Body of pancreas (tissue), 4 donors: ENCODE results near the gene TTC24. TPM values are rescaled to one million over a fixed set of nuclear protein-coding genes. Genes with fewer than 3 reads are reported as not detected.

ENCODE experiments used
- ATAC-seq: fragments of 150-250 bp; one replicate; pipeline ENCODE4 v1.9.1; 2016
- DNase-seq, 4 donors: peaks; one replicate each; pipeline ENCODE4 v3.0.0-alpha.2; 2019
- H3K27ac ChIP-seq, 4 donors: fragments of 200-600 bp; sonication (generic); 1 replicate in 3 of 4; 2 replicates in 1 of 4; pipeline versions ENCODE4 v1.5.1 to v1.6.1; 2016 to 2019; ENCODE audit warnings: mild to moderate bottlenecking in 1 of 4, mixed read lengths in 1 of 4, moderate library complexity in 1 of 4
- H3K27me3 ChIP-seq, 2 donors: fragments of 200-600 bp; sonication (generic); one replicate each; pipeline ENCODE4 v1.6.0; 2016; ENCODE audit warnings: mild to moderate bottlenecking in 1 of 2
- H3K36me3 ChIP-seq, 2 donors: fragments of 200-600 bp; sonication (generic); replicated peaks in 1 of 2; 2 replicates each; pipeline ENCODE4 v1.5.1; 2016; ENCODE audit warnings: low read depth in 2 of 2; ENCODE audit not compliant: insufficient read depth in 1 of 2
- H3K4me1 ChIP-seq: fragments of 200-600 bp; sonication (generic); one replicate; pipeline ENCODE4 v1.6.0; 2016
- H3K4me3 ChIP-seq, 2 donors: fragments of 200-600 bp; sonication (generic); 1 replicate in 1 of 2; 2 replicates in 1 of 2; pipeline ENCODE4 v1.5.1; 2016 to 2019
- H3K9me3 ChIP-seq, 3 donors: fragments of 200-600 bp; sonication (generic); 1 replicate in 2 of 3; 2 replicates in 1 of 3; pipeline ENCODE4 v1.5.1; 2016
- POLR2A ChIP-seq, 3 donors: fragments of 450-650 bp; IDR thresholded peaks; one replicate each; pipeline ENCODE4 v1.6.1; 2016; ENCODE audit warnings: antibody characterized with exemption in 3 of 3, mild to moderate bottlenecking in 2 of 3
- WGBS, 2 donors: methylation state at CpG; one replicate each; pipeline ENCODE4 v1.1.5; 2017; 5-methylcytosine and 5-hydroxymethylcytosine counted together
- intact Hi-C: fragments of 100-400 bp; cut with DNase I; formaldehyde crosslinking; loops from one replicate; pipeline ENCODE4 v1.15.1; 2023
- total RNA-seq, 2 donors: library from RNA; depleted of rRNA; stranded (reverse); fragments of >200 nt; gene quantifications; one replicate each; pipeline ENCODE4 v1.1.0, GENCODE V29; 2016
- TF ChIP-seq, protein P1 (sequence below), 7 experiments: fragments of 450-650 bp in 4 of 7; fragments of 200-600 bp in 3 of 7; sonication (generic) in 3 of 7; IDR thresholded peaks; one replicate each; pipeline ENCODE4 v1.5.1; 2016 to 2019; ENCODE audit warnings: antibody characterized with exemption in 7 of 7

Gene TTC24
- total RNA-seq, 2 donors from 2014 or later, result not detected

DNA sequence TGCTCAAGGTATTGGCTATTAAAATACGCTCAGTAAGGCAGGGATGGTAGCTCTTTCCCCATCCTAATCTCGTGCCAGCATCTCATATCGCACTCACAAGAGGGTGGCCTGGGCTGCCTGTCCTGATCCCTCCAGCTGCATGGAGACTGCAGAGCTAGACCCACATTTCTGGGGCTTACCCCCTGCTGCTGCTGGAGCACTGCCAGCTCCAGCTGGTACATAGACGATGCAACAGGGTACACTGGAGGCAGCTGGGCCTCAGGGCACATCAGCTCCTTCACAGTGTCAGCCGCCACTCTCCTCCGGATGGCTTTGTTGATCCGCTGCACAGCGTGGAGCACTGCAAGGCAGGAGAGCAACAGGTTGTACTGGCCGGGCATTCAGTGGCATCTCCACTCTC lies 23.2 kb upstream of the TTC24 start:
- WGBS, 2 donors, result 75 to 76% methylated on average over 9 of the region's 9 CpGs
- no peak overlapping the region for H3K4me3 ChIP-seq
- no peaks in the 10 kb centered on the region for H3K36me3 ChIP-seq
- intact Hi-C loops, result no loop called here
- no peak for TF ChIP-seq POLR2A (IDR thresholded peaks at IDR 0.05)
- TF ChIP-seq, protein P1, sequence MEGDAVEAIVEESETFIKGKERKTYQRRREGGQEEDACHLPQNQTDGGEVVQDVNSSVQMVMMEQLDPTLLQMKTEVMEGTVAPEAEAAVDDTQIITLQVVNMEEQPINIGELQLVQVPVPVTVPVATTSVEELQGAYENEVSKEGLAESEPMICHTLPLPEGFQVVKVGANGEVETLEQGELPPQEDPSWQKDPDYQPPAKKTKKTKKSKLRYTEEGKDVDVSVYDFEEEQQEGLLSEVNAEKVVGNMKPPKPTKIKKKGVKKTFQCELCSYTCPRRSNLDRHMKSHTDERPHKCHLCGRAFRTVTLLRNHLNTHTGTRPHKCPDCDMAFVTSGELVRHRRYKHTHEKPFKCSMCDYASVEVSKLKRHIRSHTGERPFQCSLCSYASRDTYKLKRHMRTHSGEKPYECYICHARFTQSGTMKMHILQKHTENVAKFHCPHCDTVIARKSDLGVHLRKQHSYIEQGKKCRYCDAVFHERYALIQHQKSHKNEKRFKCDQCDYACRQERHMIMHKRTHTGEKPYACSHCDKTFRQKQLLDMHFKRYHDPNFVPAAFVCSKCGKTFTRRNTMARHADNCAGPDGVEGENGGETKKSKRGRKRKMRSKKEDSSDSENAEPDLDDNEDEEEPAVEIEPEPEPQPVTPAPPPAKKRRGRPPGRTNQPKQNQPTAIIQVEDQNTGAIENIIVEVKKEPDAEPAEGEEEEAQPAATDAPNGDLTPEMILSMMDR (IDR thresholded peaks at IDR 0.05), result no peak
- no peaks in the 10 kb centered on the region for H3K27me3 ChIP-seq
- peaks cover 4% of the 10 kb centered on the region for H3K4me1 ChIP-seq
- H3K9me3 ChIP-seq, result no peaks in the 10 kb centered on the region
- ATAC-seq (no peak), DNase-seq (no peak)
- no peak overlapping the region for H3K27ac ChIP-seq

DNA sequence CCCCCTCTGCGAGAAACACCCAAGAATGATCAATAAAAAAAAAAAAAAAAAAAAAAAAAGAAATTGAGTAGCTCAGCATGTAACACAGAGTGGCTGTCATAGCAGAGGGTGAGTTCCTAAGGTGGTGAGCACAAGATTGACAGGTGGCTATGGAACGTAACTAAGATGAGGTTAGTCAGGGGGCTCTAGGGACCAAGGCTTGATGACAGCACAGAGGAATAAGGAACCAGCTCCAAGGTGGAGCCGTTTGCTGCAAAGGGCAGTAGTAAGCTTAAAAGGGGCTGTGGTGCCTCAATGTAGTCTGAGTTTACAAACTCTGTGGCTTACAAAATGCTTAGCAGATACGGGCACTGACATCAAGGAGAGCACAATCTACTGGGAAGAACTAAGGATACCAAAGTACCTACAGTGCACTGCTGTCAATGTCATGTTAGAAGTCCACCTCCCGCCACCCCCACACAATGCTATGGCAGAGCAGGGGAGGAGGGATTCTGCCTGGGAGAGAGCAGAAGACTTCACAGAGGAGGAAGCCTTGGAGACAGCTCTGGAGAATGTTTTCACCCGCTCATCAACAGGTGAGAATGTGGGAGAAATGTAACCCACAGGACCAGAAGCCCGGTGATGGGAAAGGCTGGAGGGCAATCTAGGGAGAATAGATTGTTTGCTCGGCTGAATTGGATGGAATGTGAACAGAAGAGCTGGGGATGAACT lies 20.3 kb upstream of the TTC24 start:
- no peak for DNase-seq

DNA sequence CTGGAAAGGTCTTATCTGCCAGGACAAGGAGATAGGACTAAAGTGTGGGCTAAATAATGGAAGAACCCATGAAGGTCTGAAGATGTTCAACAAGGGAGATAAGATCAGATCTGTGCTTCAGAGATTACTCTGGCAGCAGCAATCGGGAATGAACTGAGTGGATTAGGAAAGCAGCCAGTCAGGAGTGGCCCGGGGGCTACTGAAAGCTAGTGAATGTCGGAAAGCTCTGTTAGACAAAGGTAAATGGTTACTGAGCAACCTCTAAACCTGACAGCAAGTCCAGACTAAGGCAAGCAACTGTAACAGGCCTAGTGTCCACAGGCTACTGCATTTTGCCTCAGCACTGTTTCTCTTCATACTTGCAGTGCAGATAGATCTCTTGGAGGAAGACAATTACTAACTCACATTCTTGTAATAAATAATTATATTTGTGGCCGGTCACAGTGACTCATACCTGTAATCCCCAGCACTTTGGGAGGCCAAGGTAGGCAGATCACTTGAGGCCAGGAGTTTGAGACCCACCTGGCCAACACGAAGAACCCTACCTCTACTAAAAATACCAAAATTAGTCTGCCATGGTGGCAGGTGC lies 19.6 kb upstream of the TTC24 start:
- DNase-seq (no peak), ATAC-seq (no peak)
- Histone ChIP-seq H3K27me3 (no peaks in the 10 kb centered on the region), H3K27ac (no peak overlapping the region), H3K36me3 (no peaks in the 10 kb centered on the region), H3K4me1 (no peaks in the 10 kb centered on the region), H3K4me3 (no peak overlapping the region), H3K9me3 (no peaks in the 10 kb centered on the region)
- WGBS, 2 donors, result 67 to 68% methylated on average over 5 of the region's 5 CpGs
- TF ChIP-seq, protein P1 (IDR thresholded peaks at IDR 0.05), result no peak
- TF ChIP-seq POLR2A (IDR thresholded peaks at IDR 0.05), result no peak
- intact Hi-C loops, result no loop called here

More for the DNA sequence above, 20.3 kb upstream of the TTC24 start:
- no peak for ATAC-seq
- H3K27ac ChIP-seq, result no peak overlapping the region
- 78% methylated on average over 7 of the region's 8 CpGs for WGBS, 2 donors
- intact Hi-C loops, result no loop called here
- no peaks in the 10 kb centered on the region for H3K36me3 ChIP-seq
- no peaks in the 10 kb centered on the region for H3K27me3 ChIP-seq
- no peak for TF ChIP-seq POLR2A (IDR thresholded peaks at IDR 0.05)
- TF ChIP-seq, protein P1 (IDR thresholded peaks at IDR 0.05), result no peak
- H3K4me1 ChIP-seq, result no peaks in the 10 kb centered on the region
- H3K9me3 ChIP-seq, result no peaks in the 10 kb centered on the region
- H3K4me3 ChIP-seq, result no peak overlapping the region

DNA sequence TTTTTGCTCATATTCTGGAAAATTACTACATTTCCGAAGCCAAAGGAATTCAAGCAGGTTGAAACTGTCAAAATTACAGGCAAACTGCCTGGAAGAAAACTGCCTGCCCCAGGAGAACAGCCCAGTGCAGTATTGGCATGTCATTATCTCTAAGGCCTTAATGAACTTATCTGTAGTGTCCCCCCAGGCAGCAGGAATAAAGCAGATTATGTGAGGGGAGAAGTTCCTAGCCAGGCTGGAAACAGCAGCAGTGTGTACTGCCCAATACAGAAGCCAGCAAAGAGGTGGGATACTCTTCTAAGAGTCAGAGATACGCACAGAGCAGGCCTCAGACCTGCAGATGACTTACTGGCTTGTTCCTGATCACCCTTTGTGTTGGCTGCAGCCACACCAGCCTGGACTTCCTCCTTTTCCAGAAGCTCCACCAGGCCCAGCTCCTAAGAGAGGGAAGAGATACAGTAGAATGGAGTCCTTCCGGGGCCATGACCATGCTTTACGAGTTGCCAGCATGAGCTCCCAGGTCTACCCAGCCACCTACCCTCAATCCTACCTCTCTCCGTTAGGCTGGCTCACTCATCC lies 18.8 kb upstream of the TTC24 start:
- H3K9me3 ChIP-seq, result no peaks in the 10 kb centered on the region
- no peak overlapping the region for H3K4me3 ChIP-seq
- no peak overlapping the region for H3K27ac ChIP-seq
- intact Hi-C loops, result no loop called here
- no peaks in the 10 kb centered on the region for H3K27me3 ChIP-seq
- 66 to 75% methylated on average over 5 of the region's 5 CpGs for WGBS, 2 donors
- ATAC-seq (no peak), DNase-seq (no peak)
- no peaks in the 10 kb centered on the region for H3K36me3 ChIP-seq
- H3K4me1 ChIP-seq, result no peaks in the 10 kb centered on the region
- TF ChIP-seq POLR2A (IDR thresholded peaks at IDR 0.05), result no peak

DNA sequence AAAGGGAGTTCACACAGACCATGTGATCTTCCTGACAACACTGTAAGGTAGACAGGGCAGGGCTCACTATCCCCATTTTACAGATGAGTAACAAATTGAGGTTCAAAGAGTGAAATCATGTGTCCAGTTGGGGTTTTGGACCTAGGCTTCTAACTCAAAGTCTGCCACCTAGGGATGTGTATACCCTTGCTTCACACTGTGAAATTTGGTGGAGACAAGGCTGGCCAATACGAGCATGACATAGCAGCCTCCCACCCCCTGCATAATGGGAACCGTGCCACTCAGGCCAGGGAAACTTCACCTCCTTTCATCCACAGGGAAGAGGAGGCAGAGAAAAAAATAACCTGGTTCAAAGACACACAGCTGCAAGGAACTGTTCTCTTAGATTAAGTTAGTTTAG lies 14.0 kb upstream of the TTC24 start:
- DNase-seq, result no peak
- TF ChIP-seq, protein P1 (IDR thresholded peaks at IDR 0.05), result no peak
- TF ChIP-seq POLR2A (IDR thresholded peaks at IDR 0.05), result no peak

More for the DNA sequence above, 14.0 kb upstream of the TTC24 start:
- WGBS, 2 donors, result 66 to 77% methylated on average over 2 of the region's 2 CpGs
- Histone ChIP-seq H3K4me3 (no peak overlapping the region), H3K9me3 (no peaks in the 10 kb centered on the region), H3K36me3 (no peaks in the 10 kb centered on the region), H3K4me1 (no peaks in the 10 kb centered on the region), H3K27ac (no peak overlapping the region), H3K27me3 (no peaks in the 10 kb centered on the region)
- no peak for ATAC-seq
- intact Hi-C loops, result no loop called here
